Right lobe of liver (tissue), 6 donors: ENCODE results near the gene PFN3. TPM values are rescaled to one million over a fixed set of nuclear protein-coding genes. Genes with fewer than 3 reads are reported as not detected.

Experiments used
- ATAC-seq, 4 donors: fragments of 200-7000 bp; cut with Tn5 transposase; one replicate each; pipeline ENCODE4 v1.9.1; 2020; ENCODE audit warnings: mild to moderate bottlenecking in 4 of 4, moderate library complexity in 4 of 4
- DNase-seq, 3 donors: peaks; one replicate each; pipeline ENCODE4 v3.0.0-alpha.2; 2020
- H3K27ac ChIP-seq, 3 donors: fragments of 200-600 bp; one replicate each; pipeline ENCODE4 v1.8.0; 2022
- H3K27me3 ChIP-seq, 2 donors: fragments of 200-600 bp; one replicate each; pipeline ENCODE4 v1.8.0; 2022
- H3K36me3 ChIP-seq, 4 donors: fragments of 200-600 bp; sonication (generic) in 1 of 4; one replicate each; pipeline versions ENCODE4 v1.5.1 to v1.8.0; 2017 to 2022; ENCODE audit warnings: control low read depth in 1 of 4
- H3K4me1 ChIP-seq, 4 donors: fragments of 200-600 bp; sonication (generic) in 1 of 4; one replicate each; pipeline versions ENCODE4 v1.5.1 to v1.8.0; 2017 to 2022; ENCODE audit warnings: control low read depth in 1 of 4
- H3K4me3 ChIP-seq, 3 donors: fragments of 200-600 bp; one replicate each; pipeline ENCODE4 v1.8.0; 2022
- H3K9me3 ChIP-seq, 4 donors: fragments of 200-600 bp; sonication (generic) in 1 of 4; one replicate each; pipeline versions ENCODE4 v1.5.1 to v1.8.0; 2017 to 2022; ENCODE audit warnings: control low read depth in 1 of 4
- POLR2A ChIP-seq: fragments of 450-650 bp; IDR thresholded peaks from one replicate; pipeline ENCODE4 v1.6.1; 2017; ENCODE audit warnings: antibody characterized with exemption, mild to moderate bottlenecking
- WGBS: methylation state at CpG from one replicate; pipeline ENCODE4 v1.1.6; 2018; ENCODE audit warnings: low coverage, low lambda C conversion rate; ENCODE audit not compliant: insufficient coverage; ENCODE audit errors: missing lambda C conversion rate; 5-methylcytosine and 5-hydroxymethylcytosine counted together
- intact Hi-C, 2 donors: fragments of 100-400 bp; cut with DNase I; formaldehyde crosslinking; loops; one replicate each; pipeline versions ENCODE4 v1.11.2 to v1.14.1; 2022
- total RNA-seq, 6 experiments: library from RNA; depleted of rRNA in 2 of 6; stranded (reverse); fragments of >200 nt in 2 of 6; fragmentation: NEBNext Ultra II Directional in 3 of 6; extraction: Animal tissue kit (Norgen Biotek cat#: 25700) in 3 of 6; gene quantifications; one replicate each; pipeline versions ENCODE4 v1.1.0 to v1.2.4, GENCODE V29; 2016 to 2023
- TF ChIP-seq, protein P1 (sequence below), 4 donors: fragments of 200-600 bp in 3 of 4; fragments of 450-650 bp in 1 of 4; IDR thresholded peaks; one replicate each; pipeline versions ENCODE4 v1.5.1 to v1.8.0; 2016 to 2022; ENCODE audit warnings: antibody characterized with exemption in 4 of 4, mild to moderate bottlenecking in 2 of 4
- donor health status: DM: no; HTN: yes; CAD: no.
- donor health status: DM: no; HTN: no; CAD: no.
- donor health status: DM: no; HTN: no; CAD: no.
- donor health status: DM: no; HTN: yes; CAD: no.
- donor health status: DM: no; HTN: yes; CAD: no.

The PFN3 gene
- total RNA-seq, 6 experiments from 2014 or later = not detected

DNA sequence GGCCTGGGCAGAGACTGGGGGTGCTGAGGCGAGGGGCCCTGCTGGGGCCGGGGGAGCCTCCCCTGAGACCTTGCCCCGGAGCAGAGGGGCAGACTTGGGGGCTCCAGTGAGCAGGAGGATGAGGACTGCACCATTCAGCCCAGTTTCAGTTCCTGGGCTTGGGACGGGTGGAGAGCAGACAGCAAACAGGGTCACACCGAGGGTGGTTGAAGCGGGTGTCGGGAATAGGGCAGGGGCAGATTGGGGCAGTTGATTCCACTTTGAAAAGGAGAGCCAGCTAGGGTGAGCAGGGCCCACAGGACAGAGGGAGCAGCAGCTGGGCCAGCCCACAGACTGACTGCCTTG is 30.5 kb upstream of the PFN3 start:
- DNase-seq = no peak
- no peak for TF ChIP-seq POLR2A
- TF ChIP-seq, protein P1, sequence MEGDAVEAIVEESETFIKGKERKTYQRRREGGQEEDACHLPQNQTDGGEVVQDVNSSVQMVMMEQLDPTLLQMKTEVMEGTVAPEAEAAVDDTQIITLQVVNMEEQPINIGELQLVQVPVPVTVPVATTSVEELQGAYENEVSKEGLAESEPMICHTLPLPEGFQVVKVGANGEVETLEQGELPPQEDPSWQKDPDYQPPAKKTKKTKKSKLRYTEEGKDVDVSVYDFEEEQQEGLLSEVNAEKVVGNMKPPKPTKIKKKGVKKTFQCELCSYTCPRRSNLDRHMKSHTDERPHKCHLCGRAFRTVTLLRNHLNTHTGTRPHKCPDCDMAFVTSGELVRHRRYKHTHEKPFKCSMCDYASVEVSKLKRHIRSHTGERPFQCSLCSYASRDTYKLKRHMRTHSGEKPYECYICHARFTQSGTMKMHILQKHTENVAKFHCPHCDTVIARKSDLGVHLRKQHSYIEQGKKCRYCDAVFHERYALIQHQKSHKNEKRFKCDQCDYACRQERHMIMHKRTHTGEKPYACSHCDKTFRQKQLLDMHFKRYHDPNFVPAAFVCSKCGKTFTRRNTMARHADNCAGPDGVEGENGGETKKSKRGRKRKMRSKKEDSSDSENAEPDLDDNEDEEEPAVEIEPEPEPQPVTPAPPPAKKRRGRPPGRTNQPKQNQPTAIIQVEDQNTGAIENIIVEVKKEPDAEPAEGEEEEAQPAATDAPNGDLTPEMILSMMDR (IDR thresholded peaks at IDR 0.05) = no peak
- no peaks in the 10 kb centered on the region for H3K27me3 ChIP-seq
- WGBS = 96% methylated on average over 4 of the region's 7 CpGs
- intact Hi-C loops = no loop called here
- H3K36me3 ChIP-seq = peaks cover 0 to 37% (median 0%) of the 10 kb centered on the region in 4 donors
- H3K9me3 ChIP-seq = no peaks in the 10 kb centered on the region
- no peak overlapping the region for H3K4me3 ChIP-seq
- H3K4me1 ChIP-seq = peaks cover 0 to 12% (median 0%) of the 10 kb centered on the region in 4 donors
- no peak for ATAC-seq
- peak overlapping the region in 1 of 3 donors; percentile 24 for H3K27ac ChIP-seq

DNA sequence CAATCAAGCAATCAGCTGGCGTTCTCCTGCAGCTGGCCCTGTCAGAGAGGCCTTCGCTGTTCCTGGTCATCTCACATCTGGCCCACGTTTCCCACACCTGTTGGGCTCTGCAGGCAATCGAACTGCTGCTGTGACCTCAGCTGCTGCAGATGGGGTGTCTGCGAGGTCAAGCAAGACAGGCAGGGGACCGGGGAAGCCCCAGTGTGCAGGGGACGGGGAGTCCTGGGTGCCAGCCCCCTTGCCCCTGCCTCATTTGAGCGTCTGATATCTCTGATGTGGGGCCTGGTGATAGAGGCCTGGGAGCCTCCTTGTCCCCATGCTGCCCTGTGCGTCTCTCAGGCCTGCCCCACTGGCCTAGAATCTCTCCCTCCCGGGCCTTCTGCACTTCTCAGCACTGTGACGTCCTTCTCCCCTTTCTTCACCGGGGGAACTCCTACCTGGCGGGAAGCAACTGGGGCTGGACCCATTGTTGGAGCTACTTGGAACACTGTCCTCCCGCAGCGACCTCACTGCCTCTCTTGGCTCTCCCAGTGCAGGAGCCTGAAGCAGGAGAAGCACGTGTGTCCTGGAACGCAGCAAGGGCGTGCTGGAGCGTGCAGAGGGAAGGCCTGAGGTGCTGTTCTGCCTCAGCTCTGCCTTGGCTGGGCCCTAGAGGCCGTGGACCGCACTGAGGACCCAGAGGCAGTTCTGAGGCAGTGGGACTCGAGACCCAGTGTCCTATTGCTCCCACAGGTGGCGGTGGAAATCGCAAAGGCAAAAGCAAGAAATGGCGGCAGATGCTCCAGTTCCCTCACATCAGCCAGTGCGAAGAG is 29.9 kb upstream of the PFN3 start:
- Histone ChIP-seq H3K9me3 (no peaks in the 10 kb centered on the region), H3K27me3 (no peaks in the 10 kb centered on the region), H3K4me3 (no peak overlapping the region), H3K27ac (peak overlapping the region in 1 of 3 donors; percentile 33), H3K4me1 (peaks cover 0 to 16% (median 0%) of the 10 kb centered on the region in 4 donors), H3K36me3 (peaks cover 0 to 31% (median 0%) of the 10 kb centered on the region in 4 donors)
- WGBS = 86% methylated on average over 8 of the region's 26 CpGs
- DNase-seq = no peak
- TF ChIP-seq POLR2A = no peak
- TF ChIP-seq, protein P1 (IDR thresholded peaks at IDR 0.05) = no peak
- intact Hi-C loops = no loop called here
- ATAC-seq = no peak

DNA sequence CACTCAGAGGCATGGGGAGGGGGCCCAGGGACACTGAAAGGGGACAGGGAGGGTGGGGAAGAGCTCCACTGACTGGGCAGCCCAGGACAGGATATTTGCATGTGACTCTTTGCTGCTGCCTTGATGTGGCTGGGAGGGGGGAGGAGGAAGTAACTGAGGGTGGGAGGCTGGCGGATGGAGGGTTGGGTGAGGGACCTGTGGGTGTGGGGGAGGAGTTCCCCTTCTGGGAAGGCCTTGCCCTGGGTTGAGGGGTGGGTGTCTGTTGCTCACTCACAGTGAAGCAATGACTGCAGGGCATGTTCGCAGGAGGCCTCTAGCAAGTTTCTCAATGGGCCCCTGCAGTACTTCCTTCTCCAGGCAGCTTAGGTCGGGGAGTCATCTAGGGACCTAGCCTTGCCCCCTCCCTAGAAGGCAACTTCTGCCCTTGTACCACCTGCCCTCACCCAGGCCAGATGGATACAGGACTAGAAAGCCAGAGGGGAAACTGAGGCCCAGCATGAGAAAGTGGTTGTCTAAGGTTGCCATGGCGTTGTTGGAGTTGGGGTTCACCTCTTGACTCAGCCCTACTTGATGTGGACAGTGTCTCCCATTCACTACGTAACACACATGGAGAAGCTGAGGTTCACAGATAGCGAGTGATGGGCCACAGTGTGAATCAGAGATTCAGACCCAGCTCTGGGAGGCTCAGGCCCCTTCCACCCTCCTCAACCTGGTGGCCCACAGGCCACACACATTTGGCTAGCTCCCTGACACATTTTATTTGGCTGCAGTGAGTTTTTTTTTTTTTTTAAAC is 29.0 kb upstream of the PFN3 start:
- DNase-seq = peak; percentile 72 to 86 (median 73)
- H3K27ac ChIP-seq = peak overlapping the region in 2 of 3 donors; percentile 28 to 74

DNA sequence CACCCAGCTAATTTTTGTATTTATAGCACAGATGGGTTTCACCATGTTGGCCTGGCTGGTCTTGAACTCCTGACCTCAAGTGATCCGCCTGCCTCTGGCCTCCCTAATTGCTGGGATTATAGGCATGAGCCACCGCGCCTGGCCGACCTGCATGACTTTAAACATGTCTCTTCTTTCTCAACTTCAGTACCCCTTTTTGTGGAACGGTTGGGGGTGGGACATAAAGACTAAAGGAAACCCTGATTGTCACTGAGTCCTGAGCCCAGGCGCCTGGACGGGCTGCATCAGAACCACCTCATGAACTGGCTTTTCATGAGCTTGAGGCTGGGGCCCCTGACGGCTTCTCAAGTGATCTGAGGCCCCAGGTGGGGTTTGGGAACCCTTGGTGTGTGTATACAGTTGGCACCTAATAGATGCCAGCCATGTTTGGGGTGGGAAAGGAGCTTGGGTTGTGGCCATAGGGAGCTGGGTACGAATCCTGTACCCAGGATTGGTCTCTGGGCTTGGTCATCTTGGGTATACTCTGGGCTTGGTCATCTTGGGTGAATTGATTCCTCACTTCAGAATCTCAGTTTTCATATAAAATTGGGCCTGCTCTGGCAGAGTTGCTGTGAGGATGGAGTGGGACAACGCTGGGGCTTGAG is 28.2 kb upstream of the PFN3 start:
- DNase-seq = peak in 1 of 3 donors; percentile 48
- 70% methylated on average over 10 of the region's 10 CpGs for whole genome bisulfite sequencing
- Histone ChIP-seq H3K27me3 (no peaks in the 10 kb centered on the region), H3K4me3 (no peak overlapping the region), H3K9me3 (no peaks in the 10 kb centered on the region), H3K36me3 (peaks cover 0 to 16% (median 0%) of the 10 kb centered on the region in 4 donors), H3K4me1 (peaks cover 0 to 18% (median 0%) of the 10 kb centered on the region in 4 donors), H3K27ac (peak overlapping the region in 2 of 3 donors; percentile 73 to 74)
- TF ChIP-seq, protein P1 (IDR thresholded peaks at IDR 0.05) = no peak
- TF ChIP-seq POLR2A = no peak
- ATAC-seq = no peak
- intact Hi-C loops = no loop called here

More for the DNA sequence above, 29.0 kb upstream of the PFN3 start:
- Histone ChIP-seq H3K27me3 (no peaks in the 10 kb centered on the region), H3K4me1 (peaks cover 0 to 18% (median 0%) of the 10 kb centered on the region in 4 donors), H3K36me3 (peaks cover 0 to 22% (median 0%) of the 10 kb centered on the region in 4 donors), H3K4me3 (no peak overlapping the region), H3K9me3 (no peaks in the 10 kb centered on the region)
- peak in 2 of 4 donors; percentile 2 to 3 for ATAC-seq
- TF ChIP-seq, protein P1 (IDR thresholded peaks at IDR 0.05) = no peak
- TF ChIP-seq POLR2A = no peak
- intact Hi-C loops = no loop called here
- WGBS = 60% methylated on average over 2 of the region's 6 CpGs
